Activated CD4-positive, CD25-positive, alpha-beta regulatory T cell treated with anti-CD3 and anti-CD28 coated beads, Interleukin-2, amount 50 U/mL, for 24 hours (primary cell): ENCODE results near the gene TSC22D1.
"Not testable (repeated sequence)": the region's sequence is repeated elsewhere in the genome, so short reads cannot be mapped to it uniquely, and the experiment has no call there.

Experiments used
- ATAC-seq, 2 donors: fragments of 150-1000 bp; cut with Tn5 transposase; one replicate each; pipeline ENCODE4 v1.10.0; 2021; ENCODE audit warnings: mild to moderate bottlenecking in 1 of 2, moderate library complexity in 1 of 2

TSC22D1 gene

GRCh38 chr13:44498969-44499368 is 77.2 kb downstream of the TSC22D1 start:
- no peak for ATAC-seq

- ATAC-seq: no peak
Measured at GRCh38 chr13:44498502-44498901, 77.6 kb downstream of the TSC22D1 start.

GRCh38 chr13:44497801-44498200 is 78.3 kb downstream of the TSC22D1 start:
- no peak for ATAC-seq

- no peak for ATAC-seq
Measured at GRCh38 chr13:44493213-44493812, 82.8 kb downstream of the TSC22D1 start.

- ATAC-seq: no peak
Measured at GRCh38 chr13:44489751-44490150, 86.4 kb downstream of the TSC22D1 start.

DNA sequence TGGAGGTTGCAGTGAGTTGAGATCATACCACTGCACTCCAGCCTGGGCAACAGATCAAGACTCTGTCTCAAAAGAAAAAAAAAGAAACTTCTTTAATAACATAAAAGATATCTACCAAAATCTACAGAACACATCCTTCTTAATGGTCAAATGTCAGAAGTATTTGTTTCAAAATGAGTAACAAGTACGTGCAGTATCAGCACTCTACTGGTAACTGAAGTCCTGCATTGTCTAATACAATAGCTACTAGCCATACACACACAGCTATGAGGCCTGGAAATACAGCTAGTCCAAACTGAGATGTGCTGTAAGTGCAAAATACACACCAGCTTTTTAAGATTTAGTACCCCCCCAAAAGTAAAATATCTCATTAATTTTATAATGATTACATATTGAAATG is 88.1 kb downstream of the TSC22D1 start:
- no peak for ATAC-seq

GRCh38 chr13:44484562-44485138 is 91.5 kb downstream of the TSC22D1 start:
- ATAC-seq: no peak

DNA sequence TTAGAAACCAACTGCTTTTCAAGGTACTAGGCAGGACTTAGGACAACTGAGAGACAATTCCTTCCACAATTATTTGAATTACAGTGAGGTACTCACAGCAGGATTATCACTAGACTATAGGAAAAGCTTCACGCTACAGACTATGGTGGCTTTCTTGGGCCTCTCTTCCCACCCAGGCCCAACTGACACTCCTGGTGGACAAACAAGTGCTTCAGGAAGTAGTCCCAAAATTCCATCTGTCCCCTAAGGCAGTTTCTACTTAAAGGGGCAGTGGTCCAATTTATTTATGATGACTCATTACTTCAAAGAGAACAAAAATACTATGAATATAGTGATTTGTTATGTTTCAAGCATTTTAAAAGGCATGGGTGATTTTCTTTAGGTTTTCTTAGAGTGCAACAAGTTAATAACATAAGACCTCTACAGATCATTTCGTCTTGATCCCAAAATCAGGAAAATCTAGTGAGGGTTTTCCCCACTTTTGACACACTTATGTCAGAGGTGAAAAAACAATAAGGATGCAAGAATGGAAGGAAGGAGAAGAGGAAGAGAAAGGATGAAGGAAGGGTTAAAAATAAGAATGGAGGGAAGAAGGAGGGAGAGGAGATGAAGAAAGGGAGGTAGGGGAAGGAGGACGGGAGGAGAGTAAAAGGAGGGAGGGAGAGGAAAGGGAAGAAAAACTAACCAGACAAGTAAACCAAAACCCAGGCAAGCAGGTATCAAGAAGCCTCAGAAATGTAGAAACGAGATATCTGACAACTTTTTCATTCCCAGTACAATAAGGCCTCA is 101.8 kb downstream of the TSC22D1 start:
- ATAC-seq: no peak

- no peak for ATAC-seq
Measured at GRCh38 chr13:44471686-44472085, 104.4 kb downstream of the TSC22D1 start.

DNA sequence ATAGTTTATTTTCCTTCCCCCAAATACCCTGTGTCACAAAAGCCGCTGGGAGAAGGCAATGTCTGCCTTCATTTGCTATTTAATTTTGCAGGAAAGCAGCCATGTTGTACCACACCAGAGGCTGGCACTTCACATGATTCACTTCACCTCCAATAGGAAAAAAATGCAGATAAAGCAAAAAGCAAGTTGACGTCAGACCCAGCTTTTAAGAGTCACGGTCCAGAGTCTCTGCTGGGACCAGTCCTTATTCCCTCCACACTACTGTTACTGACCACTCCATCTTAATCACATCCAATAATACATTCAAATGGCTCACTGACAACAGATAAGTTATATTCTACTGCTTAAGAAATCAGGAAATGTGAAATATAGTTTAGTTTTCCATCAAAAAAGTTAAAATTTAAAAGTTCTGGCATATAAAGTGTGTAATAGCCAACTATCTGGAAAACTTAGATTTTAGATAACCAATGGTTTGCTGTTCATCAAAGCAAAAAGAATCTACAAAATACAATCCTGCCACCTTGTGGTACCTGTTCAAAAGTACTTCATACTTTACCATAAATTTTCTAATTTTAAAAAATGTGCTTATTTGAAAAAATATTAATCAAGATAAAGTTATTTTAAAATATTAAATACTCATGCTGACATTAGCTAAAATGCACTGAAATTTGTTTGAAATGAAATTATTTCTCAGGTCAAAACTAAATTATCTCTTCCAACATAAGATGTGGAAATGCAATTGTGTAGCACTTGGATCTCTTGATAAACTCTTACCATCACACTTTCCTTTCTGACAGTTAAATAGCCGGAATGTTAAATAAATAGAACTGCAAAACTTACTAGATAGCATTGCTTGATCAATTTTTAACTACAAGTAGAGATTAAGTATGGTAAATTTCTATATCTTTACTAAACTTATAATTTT is 105.2 kb downstream of the TSC22D1 start:
- ATAC-seq: no peak

DNA sequence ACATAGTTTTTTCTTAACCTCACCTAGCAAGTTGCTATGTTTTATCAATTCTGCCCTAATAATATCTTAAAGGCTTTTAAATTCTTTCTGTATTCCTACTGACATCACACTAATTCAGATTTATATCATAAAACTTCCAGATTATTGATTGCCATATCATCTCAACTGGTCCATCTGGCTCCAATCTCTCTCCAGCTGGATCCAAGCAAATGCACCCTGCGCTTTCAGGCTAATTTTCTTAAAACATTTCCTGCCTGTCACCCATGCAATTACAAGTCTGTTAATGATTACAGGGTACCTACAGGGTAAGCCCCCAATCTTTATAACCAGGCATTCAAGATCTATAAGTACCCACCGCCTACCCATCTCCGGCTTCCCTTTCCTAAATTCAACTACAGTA is 107.3 kb downstream of the TSC22D1 start:
- no peak for ATAC-seq

- no peak for ATAC-seq
Measured at GRCh38 chr13:44465318-44465717, 110.8 kb downstream of the TSC22D1 start.

DNA sequence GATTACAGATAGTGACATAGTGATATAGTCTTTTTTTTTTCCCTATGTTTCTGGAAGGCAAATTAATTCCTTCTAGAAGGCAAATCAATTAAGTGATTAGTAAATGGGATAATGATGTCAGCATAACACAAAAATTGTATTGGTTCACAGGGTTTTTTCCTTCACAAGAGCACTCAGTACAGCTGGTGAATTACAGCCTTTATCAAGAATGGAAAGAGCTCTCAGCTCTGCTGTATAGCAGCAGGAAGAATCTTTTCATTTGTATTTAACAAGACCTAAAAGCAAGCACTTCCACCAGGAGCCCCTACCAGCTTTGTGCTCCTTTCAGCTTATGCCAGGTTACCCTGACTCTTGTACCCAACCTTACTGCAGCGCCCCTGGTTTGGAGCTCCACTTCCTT is 111.7 kb downstream of the TSC22D1 start:
- ATAC-seq: no peak

DNA sequence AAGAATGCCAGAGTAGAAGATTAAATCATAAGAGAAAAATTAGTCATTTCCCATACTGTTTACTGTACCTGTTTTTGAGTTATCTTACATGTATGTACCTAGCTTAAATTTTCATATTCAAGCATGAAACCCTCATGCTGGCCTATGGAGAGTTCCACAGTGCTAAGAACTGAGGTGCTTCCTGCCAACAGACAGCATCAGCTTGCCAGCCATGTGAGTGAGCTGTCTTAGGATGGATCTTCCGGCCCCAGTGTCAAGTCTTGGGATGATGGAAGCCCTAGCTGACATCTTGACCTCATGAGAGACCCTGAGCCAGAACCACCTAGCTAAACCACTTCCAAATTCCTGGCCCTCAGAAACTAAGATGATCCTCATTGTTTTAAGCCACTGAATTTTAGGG is 112.4 kb downstream of the TSC22D1 start:
- ATAC-seq: no peak

GRCh38 chr13:44459674-44460073 is 116.5 kb downstream of the TSC22D1 start:
- no peak for ATAC-seq

DNA sequence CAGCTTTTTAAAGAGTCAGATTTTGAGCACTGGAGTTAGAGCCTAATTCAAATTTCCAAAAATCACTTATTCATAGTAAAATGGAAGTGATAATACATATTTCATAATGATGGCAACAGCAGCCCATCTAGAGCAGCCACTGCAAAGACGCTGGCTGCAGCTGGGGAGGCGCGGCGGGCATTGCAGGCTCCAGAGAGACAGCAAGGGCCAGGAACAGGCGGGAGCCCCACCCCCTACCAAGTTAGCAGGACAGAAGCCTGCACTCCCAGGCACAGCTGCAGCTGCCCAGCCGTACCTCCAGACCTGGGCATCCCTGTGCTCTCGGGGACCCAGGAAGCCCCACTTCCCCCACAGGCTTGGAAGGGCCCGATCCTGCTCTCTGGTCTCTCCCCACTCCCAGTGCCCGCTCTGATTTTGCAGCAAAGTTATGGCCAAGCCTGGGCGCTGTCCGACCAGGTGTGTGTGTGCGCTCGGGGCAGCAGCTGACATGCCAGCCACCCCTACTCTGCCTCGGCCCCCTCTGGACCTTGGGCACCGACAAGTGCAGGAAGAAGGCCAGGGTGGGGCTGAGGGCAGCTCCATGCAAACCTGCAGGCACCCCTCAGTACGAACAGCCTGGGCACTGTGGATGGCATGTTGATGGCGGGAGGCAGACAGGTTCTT is 117.7 kb downstream of the TSC22D1 start:
- ATAC-seq: no peak

- not testable (repeated sequence) for ATAC-seq
Measured at GRCh38 chr13:44456212-44456611, 119.9 kb downstream of the TSC22D1 start.

GRCh38 chr13:44455769-44456168 is 120.4 kb downstream of the TSC22D1 start:
- ATAC-seq: no peak

DNA sequence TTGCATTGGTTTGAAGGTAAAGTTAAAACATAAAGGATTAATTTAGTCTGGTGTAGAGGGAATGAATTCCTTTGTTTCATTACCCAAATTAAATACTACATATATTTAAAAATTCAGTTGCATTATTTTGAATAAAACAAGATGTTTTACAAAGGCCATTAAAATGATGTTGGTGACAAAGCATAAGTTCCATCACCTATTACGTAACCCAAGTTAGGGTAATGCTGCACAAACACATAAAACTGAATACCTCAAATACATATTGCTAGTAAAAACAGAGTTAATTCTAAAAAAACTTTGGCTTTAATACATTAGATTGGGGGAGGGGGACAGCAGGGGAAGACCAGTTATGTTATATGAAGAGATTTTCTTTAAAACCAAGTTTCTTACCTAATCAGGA is 122.2 kb downstream of the TSC22D1 start:
- ATAC-seq: no peak

GRCh38 chr13:44453069-44453468 is 123.1 kb downstream of the TSC22D1 start:
- ATAC-seq: no peak

DNA sequence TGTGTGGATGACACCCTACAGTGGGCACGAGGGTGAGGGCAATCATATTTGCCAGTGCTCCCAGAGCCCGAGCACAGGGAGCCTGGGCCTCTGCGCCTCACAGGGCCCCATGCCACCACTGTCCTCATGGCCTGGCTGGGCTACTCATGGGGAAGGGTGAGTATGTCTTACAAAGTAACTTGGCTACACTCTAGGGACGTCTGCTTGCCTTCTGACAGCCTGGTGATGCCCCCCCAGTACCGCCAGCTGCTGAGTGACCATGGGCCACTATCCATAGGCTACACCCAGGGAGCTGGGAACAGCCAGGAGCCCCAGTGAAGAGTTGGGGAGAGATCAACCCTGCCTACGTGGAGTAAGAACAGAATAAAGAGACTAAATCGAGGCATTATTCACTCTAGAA is 123.7 kb downstream of the TSC22D1 start:
- no peak for ATAC-seq

GRCh38 chr13:44451651-44452050 is 124.5 kb downstream of the TSC22D1 start:
- no peak for ATAC-seq

- ATAC-seq: no peak
Measured at GRCh38 chr13:44451126-44451525, 125.0 kb downstream of the TSC22D1 start.
